Measurements from ENCODE around the gene ZNF655. TPM values are rescaled to one million over a fixed set of nuclear protein-coding genes. Genes with fewer than 3 reads are reported as not detected.

ZNF655 gene
- total RNA-seq, 1 experiment from 2014 or later, result 21.1 TPM

DNA sequence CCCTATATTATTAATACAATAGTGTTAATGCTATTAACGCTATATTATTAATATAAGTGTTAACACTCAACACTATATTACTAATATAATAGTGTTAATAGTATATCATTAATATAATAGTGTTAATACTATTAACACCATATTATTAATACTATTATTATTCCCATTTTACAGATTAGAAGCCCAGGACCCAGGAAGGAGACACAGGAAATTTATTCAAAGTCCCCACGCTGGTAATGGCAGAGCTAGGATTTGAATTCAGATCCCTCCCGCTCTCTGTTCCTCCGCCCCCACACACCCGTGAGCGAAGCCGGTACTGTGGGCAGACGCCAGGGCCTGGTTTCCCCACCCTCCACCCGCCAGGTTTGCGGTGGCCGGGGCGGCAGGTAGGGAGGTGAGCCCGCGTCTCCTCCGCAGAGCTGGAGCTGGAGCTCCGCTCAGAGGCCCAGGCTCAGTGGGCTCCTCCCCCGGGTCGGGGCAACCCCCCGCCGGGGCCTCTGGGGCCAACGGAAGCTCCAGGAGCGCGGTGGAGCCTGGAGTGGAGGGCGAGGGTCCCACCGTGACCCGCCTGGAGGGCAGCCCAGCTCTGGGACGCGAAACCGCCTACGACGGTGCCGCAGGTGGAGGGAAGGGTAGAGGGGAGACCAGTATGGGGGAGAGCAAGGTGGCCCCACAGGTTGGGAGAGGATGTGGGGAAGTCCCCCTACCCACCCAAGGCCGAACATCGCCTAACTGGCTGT lies 39.5 kb downstream of the ZNF655 start, which contains the start of gene TMEM225B:
Gene TMEM225B (plus strand): TSS at position 506 of the 740 bp plus-strand sequence. CDS start 6,122 bp downstream, outside the sequence.
- Mint-ChIP-seq H3K9me3 (ENCODE audit: unreplicated experiment) (no peaks in the 10 kb centered on the region), H3K4me3 (ENCODE audit: unreplicated experiment) (no peak within 1 kb of the TSS), H3K27ac (ENCODE audit: unreplicated experiment) (no peak within 1 kb of the TSS), H3K27me3 (ENCODE audit: insufficient read depth, unreplicated experiment) (no peaks in the 10 kb centered on the region), H3K36me3 (ENCODE audit: insufficient read depth, unreplicated experiment) (no peaks in the 10 kb centered on the region), H3K4me1 (ENCODE audit: low read depth, unreplicated experiment) (no peaks in the 10 kb centered on the region)
- BruUV-seq (replicated peaks), result no TSS peak
- H3K27me3 ChIP-seq (replicated peaks; ENCODE audit: control insufficient read depth, insufficient read depth, low read length), result no peaks in the 10 kb centered on the region
- no peak within 1 kb of the TSS for H3K4me3 ChIP-seq (ENCODE audit: low read depth, low read length)
- intact Hi-C loops (cut with micrococcal nuclease; ENCODE audit: unreplicated experiment), result no loop called here
- no peaks in the 10 kb centered on the region for H3K4me1 ChIP-seq
- no peaks in the 10 kb centered on the region for H3K9me3 ChIP-seq
- TF ChIP-seq, protein P1, sequence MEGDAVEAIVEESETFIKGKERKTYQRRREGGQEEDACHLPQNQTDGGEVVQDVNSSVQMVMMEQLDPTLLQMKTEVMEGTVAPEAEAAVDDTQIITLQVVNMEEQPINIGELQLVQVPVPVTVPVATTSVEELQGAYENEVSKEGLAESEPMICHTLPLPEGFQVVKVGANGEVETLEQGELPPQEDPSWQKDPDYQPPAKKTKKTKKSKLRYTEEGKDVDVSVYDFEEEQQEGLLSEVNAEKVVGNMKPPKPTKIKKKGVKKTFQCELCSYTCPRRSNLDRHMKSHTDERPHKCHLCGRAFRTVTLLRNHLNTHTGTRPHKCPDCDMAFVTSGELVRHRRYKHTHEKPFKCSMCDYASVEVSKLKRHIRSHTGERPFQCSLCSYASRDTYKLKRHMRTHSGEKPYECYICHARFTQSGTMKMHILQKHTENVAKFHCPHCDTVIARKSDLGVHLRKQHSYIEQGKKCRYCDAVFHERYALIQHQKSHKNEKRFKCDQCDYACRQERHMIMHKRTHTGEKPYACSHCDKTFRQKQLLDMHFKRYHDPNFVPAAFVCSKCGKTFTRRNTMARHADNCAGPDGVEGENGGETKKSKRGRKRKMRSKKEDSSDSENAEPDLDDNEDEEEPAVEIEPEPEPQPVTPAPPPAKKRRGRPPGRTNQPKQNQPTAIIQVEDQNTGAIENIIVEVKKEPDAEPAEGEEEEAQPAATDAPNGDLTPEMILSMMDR (IDR thresholded peaks at IDR 0.05; ENCODE audit: insufficient read depth in 1 of 2, low read depth in 1 of 2, low read length in 1 of 2, severe bottlenecking in 1 of 2, unreplicated experiment in 1 of 2), result no peak
- H3K36me3 ChIP-seq (ENCODE audit: control insufficient read depth, insufficient read depth, low read length), result no peaks in the 10 kb centered on the region
- ChIA-PET POLR2A (no interaction called here), CTCF (no interaction called here)
- no peak for DNase-seq

DNA sequence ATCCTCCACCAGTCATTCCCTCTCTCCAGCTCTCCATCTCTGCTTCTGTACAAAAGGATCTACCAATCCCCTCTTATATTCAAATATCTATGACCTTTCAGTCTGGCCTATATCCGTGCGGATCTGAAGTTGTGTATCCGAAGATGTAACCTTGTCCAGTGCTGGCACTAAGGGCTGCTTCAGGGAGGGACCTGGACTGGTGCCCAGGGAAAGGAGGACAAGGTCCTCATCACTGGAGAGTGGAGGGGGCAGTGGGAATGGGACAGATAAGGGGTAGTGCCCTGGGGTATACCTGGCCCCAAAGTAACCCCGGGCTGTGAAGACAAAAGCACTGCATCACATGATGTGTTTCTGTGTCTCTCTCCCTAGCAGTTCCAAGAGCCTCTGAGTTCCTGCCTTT lies 41.4 kb downstream of the ZNF655 start:
- Histone ChIP-seq H3K9me3 (no peaks in the 10 kb centered on the region), H3K4me3 (ENCODE audit: low read depth, low read length) (no peak overlapping the region), H3K27me3 (replicated peaks; ENCODE audit: control insufficient read depth, insufficient read depth, low read length) (no peaks in the 10 kb centered on the region), H3K36me3 (ENCODE audit: control insufficient read depth, insufficient read depth, low read length) (no peaks in the 10 kb centered on the region), H3K4me1 (no peaks in the 10 kb centered on the region)
- Mint-ChIP-seq H3K27me3 (ENCODE audit: insufficient read depth, unreplicated experiment) (no peaks in the 10 kb centered on the region), H3K9me3 (ENCODE audit: unreplicated experiment) (no peaks in the 10 kb centered on the region), H3K4me3 (ENCODE audit: unreplicated experiment) (no peak overlapping the region), H3K36me3 (ENCODE audit: insufficient read depth, unreplicated experiment) (no peaks in the 10 kb centered on the region), H3K4me1 (ENCODE audit: low read depth, unreplicated experiment) (no peaks in the 10 kb centered on the region), H3K27ac (ENCODE audit: unreplicated experiment) (no peak overlapping the region)
- BruUV-seq (replicated peaks), result no TSS peak
- ChIA-PET POLR2A (no interaction called here), CTCF (no interaction called here)
- intact Hi-C loops (cut with micrococcal nuclease; ENCODE audit: unreplicated experiment), result no loop called here
- DNase-seq, result no peak
- TF ChIP-seq, protein P1 (IDR thresholded peaks at IDR 0.05; ENCODE audit: insufficient read depth in 1 of 2, low read depth in 1 of 2, low read length in 1 of 2, severe bottlenecking in 1 of 2, unreplicated experiment in 1 of 2), result no peak

DNA sequence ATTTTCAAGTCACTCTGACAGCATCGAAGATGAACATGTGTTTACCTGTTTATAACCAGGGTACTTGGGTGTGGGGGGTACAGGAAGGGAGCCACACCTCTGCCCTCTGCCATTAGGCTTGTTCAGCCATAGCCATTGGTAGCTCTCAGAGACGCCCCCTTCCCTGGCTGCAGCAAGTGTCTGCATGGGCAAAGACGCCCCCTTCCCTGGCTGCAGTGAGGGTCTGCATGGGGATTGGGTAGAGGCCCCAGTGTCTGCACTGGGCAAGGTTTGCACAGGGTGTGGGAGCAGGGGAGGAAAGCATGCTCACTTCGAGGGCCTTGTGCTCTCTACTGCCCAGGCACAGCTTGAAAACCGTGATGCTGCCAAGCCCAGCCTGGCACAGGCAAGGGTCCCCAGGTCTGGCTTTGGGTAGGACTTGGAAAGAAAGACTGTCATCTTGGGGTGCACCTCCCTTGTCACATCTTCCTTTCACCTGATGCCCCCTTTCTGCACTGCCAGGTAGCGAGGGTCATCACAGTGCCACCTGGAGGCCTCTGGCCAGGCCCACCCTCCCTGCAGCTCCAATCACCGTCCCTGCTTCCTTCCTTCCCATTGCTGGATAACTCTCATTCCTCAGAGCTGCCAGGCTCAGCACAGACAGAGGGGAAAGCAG lies 43.3 kb downstream of the ZNF655 start:
- Mint-ChIP-seq H3K36me3 (ENCODE audit: insufficient read depth, unreplicated experiment) (no peaks in the 10 kb centered on the region), H3K4me1 (ENCODE audit: low read depth, unreplicated experiment) (no peaks in the 10 kb centered on the region), H3K9me3 (ENCODE audit: unreplicated experiment) (no peaks in the 10 kb centered on the region), H3K27ac (ENCODE audit: unreplicated experiment) (no peak overlapping the region), H3K4me3 (ENCODE audit: unreplicated experiment) (no peak overlapping the region), H3K27me3 (ENCODE audit: insufficient read depth, unreplicated experiment) (no peaks in the 10 kb centered on the region)
- no peak overlapping the region for H3K4me3 ChIP-seq (ENCODE audit: low read depth, low read length)
- H3K36me3 ChIP-seq (ENCODE audit: control insufficient read depth, insufficient read depth, low read length), result no peaks in the 10 kb centered on the region
- ChIA-PET POLR2A (interaction anchor here (0.7 kb wide), 1 partner anchor 201 kb away, joined by 3 read pairs; no protein-coding TSS in a partner anchor), CTCF (interaction anchor here (1.8 kb wide), 1 partner anchor 76 kb away, joined by 6 read pairs; no protein-coding TSS in a partner anchor)
- H3K27me3 ChIP-seq (replicated peaks; ENCODE audit: control insufficient read depth, insufficient read depth, low read length), result peaks cover 1% of the 10 kb centered on the region; the same call in 1 of the 2 replicates
- intact Hi-C loops (cut with micrococcal nuclease; ENCODE audit: unreplicated experiment), result no loop called here
- no TSS peak for BruUV-seq (replicated peaks)
- H3K4me1 ChIP-seq, result no peaks in the 10 kb centered on the region
- H3K9me3 ChIP-seq, result no peaks in the 10 kb centered on the region
- TF ChIP-seq, protein P1 (IDR thresholded peaks at IDR 0.05; ENCODE audit: insufficient read depth in 1 of 2, low read depth in 1 of 2, low read length in 1 of 2, severe bottlenecking in 1 of 2, unreplicated experiment in 1 of 2), result peak in 1 of 2 experiments; percentile 26
- DNase-seq, result no peak

All from Caco-2 (cell line).